Hepatocyte (in vitro differentiated cells): ENCODE data around the gene RIMKLA. TPM values are rescaled to one million over a fixed set of nuclear protein-coding genes. Genes with fewer than 3 reads are reported as not detected.

ENCODE experiments used
- DNase-seq: peaks from one replicate; pipeline ENCODE4 v3.0.0-alpha.2; 2016; ENCODE audit warnings: low spot score
- H2AFZ ChIP-seq: fragments of 200-600 bp; sonication (generic); 2 replicates; pipeline ENCODE4 v1.6.0; 2016; ENCODE audit warnings: antibody characterized with exemption, mild to moderate bottlenecking
- H3K27ac ChIP-seq: fragments of 200-600 bp; sonication (generic); 2 replicates; pipeline ENCODE4 v1.5.1; 2016; ENCODE audit warnings: mild to moderate bottlenecking
- H3K27me3 ChIP-seq: fragments of 200-600 bp; sonication (generic); 2 replicates; pipeline ENCODE4 v1.6.1; 2016
- H3K36me3 ChIP-seq: fragments of 200-600 bp; sonication (generic); replicated peaks from 2 replicates; pipeline ENCODE4 v1.5.1; 2016; ENCODE audit warnings: low read depth; ENCODE audit not compliant: insufficient read depth
- H3K4me1 ChIP-seq: fragments of 200-600 bp; sonication (generic); 2 replicates; pipeline ENCODE4 v1.5.1; 2016; ENCODE audit warnings: mild to moderate bottlenecking, moderate library complexity; ENCODE audit not compliant: insufficient read depth
- H3K4me2 ChIP-seq: fragments of 200-600 bp; sonication (generic); 2 replicates; pipeline ENCODE4 v1.6.0; 2016
- H3K4me3 ChIP-seq: fragments of 200-600 bp; sonication (generic); 2 replicates; pipeline ENCODE4 v1.5.1; 2016; ENCODE audit warnings: mild to moderate bottlenecking
- H3K79me2 ChIP-seq: fragments of 200-600 bp; sonication (generic); 2 replicates; pipeline ENCODE4 v1.6.0; 2017; ENCODE audit warnings: mild to moderate bottlenecking
- H3K9me2 ChIP-seq: fragments of 200-600 bp; sonication (generic); replicated peaks from 2 replicates; pipeline ENCODE4 v1.6.0; 2017; ENCODE audit warnings: mild to moderate bottlenecking; ENCODE audit not compliant: insufficient read depth
- H3K9me3 ChIP-seq: fragments of 200-600 bp; sonication (generic); 2 replicates; pipeline ENCODE4 v1.5.1; 2016; ENCODE audit warnings: low read depth, mild to moderate bottlenecking
- H4K20me1 ChIP-seq: fragments of 200-600 bp; sonication (generic); 2 replicates; pipeline ENCODE4 v1.6.0; 2016; ENCODE audit warnings: mild to moderate bottlenecking; ENCODE audit not compliant: insufficient read depth, poor library complexity, severe bottlenecking
- CTCF ChIP-seq: fragments of 200-600 bp; sonication (generic); IDR thresholded peaks from 2 replicates; pipeline ENCODE4 v1.5.1; 2016; ENCODE audit warnings: antibody characterized with exemption, mild to moderate bottlenecking; ENCODE audit not compliant: poor library complexity
- EZH2 ChIP-seq: fragments of 200-600 bp; sonication (generic); IDR thresholded peaks from 2 replicates; pipeline ENCODE4 v1.6.1; 2016; ENCODE audit warnings: antibody characterized with exemption, mild to moderate bottlenecking, borderline replicate concordance
- EZH2phosphoT487 ChIP-seq: fragments of 200-600 bp; sonication (generic); IDR thresholded peaks from one replicate; pipeline ENCODE4 v1.6.1; 2018; ENCODE audit warnings: antibody characterized with exemption, mild to moderate bottlenecking, low read depth, moderate library complexity; ENCODE audit not compliant: unreplicated experiment, severe bottlenecking
- WGBS: methylation state at CpG from one replicate; pipeline ENCODE4 v1.1.6; 2016; ENCODE audit warnings: low lambda C conversion rate; ENCODE audit errors: missing lambda C conversion rate; 5-methylcytosine and 5-hydroxymethylcytosine counted together
- polyA plus RNA-seq: library from polyadenylated mRNA; unstranded; fragments of >200 nt; fragmentation: Nextera tagmentation; extraction: Ambion mirVana; gene quantifications from 2 replicates; pipeline ENCODE4 v1.2.1, GENCODE V29; 2016
- total RNA-seq: library from RNA; depleted of rRNA; stranded (reverse); fragments of >200 nt; gene quantifications from 2 replicates; pipeline ENCODE4 v1.2.3, GENCODE V29; 2014

The RIMKLA gene
- total and polyA plus RNA-seq, 2 experiments from 2014 or later = 0.66 to 1.1 TPM

GRCh38 chr1:42336978-42337377 lies 43.6 kb upstream of the RIMKLA start:
- TF ChIP-seq CTCF (no peak), EZH2 (no peak), EZH2phosphoT487 (no peak)
- H3K36me3 ChIP-seq = no peaks in the 10 kb centered on the region
- H3K9me3 ChIP-seq = no peaks in the 10 kb centered on the region
- no peak overlapping the region for H3K4me3 ChIP-seq
- H3K27me3 ChIP-seq = no peaks in the 10 kb centered on the region
- H2AFZ ChIP-seq = no peak overlapping the region
- WGBS = 43% methylated on average over 6 of the region's 6 CpGs
- DNase-seq = no peak
- H3K27ac ChIP-seq = peak overlapping the region; percentile 98
- peaks cover 33% of the 10 kb centered on the region for H3K79me2 ChIP-seq
- peak overlapping the region; percentile 80 for H3K4me2 ChIP-seq
- H3K4me1 ChIP-seq = peaks cover 22% of the 10 kb centered on the region
- peaks cover 25% of the 10 kb centered on the region for H4K20me1 ChIP-seq
- H3K9me2 ChIP-seq = no peaks in the 10 kb centered on the region

GRCh38 chr1:42340093-42340492 lies 40.5 kb upstream of the RIMKLA start:
- 31% methylated on average over 2 of the region's 2 CpGs for WGBS
- Histone ChIP-seq H3K4me3 (no peak overlapping the region), H3K9me3 (no peaks in the 10 kb centered on the region), H3K4me1 (peaks cover 14% of the 10 kb centered on the region), H4K20me1 (no peaks in the 10 kb centered on the region), H3K79me2 (peaks cover 4% of the 10 kb centered on the region), H3K27ac (peak overlapping the region; percentile 61), H3K27me3 (no peaks in the 10 kb centered on the region), H2AFZ (no peak overlapping the region), H3K9me2 (no peaks in the 10 kb centered on the region), H3K36me3 (no peaks in the 10 kb centered on the region), H3K4me2 (no peak overlapping the region)
- peak; percentile 67 for DNase-seq
- no peak for TF ChIP-seq CTCF
- TF ChIP-seq EZH2phosphoT487 = no peak
- no peak for TF ChIP-seq EZH2

- Histone ChIP-seq H4K20me1 (no peaks in the 10 kb centered on the region), H3K79me2 (peaks cover 4% of the 10 kb centered on the region), H2AFZ (no peak overlapping the region), H3K27ac (peak overlapping the region; percentile 61), H3K4me2 (peak overlapping the region; percentile 49), H3K9me3 (no peaks in the 10 kb centered on the region), H3K36me3 (no peaks in the 10 kb centered on the region), H3K9me2 (no peaks in the 10 kb centered on the region), H3K4me3 (no peak overlapping the region), H3K27me3 (no peaks in the 10 kb centered on the region), H3K4me1 (peaks cover 14% of the 10 kb centered on the region)
- no peak for TF ChIP-seq EZH2phosphoT487
- TF ChIP-seq EZH2 = no peak
- TF ChIP-seq CTCF = no peak
- WGBS = 83% methylated on average over 1 of the region's 1 CpG
- no peak for DNase-seq
Measured at GRCh38 chr1:42340901-42341300, 39.7 kb upstream of the RIMKLA start.

DNA sequence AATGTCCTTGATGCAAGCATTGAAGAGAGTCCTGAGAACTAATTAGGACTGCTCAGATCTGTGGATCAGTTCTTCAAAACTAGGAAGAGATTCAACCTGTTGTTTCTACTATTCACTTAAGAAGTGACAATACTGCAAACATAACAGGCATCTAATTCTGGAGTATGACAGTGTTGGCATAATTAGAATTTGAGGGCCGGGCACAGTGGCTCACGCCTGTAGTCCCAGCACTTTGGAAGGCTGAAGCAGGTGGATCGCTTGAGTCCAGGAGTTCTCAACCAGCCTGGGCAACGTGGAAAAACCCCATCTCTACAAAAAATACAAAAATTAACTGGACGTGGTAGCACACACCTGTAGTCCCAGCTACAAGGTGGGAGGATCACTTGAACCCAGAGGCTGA lies 37.5 kb upstream of the RIMKLA start:
- Histone ChIP-seq H3K4me3 (no peak overlapping the region), H3K9me3 (no peaks in the 10 kb centered on the region), H2AFZ (no peak overlapping the region), H4K20me1 (no peaks in the 10 kb centered on the region), H3K79me2 (no peaks in the 10 kb centered on the region), H3K9me2 (no peaks in the 10 kb centered on the region), H3K4me1 (peaks cover 5% of the 10 kb centered on the region), H3K27me3 (no peaks in the 10 kb centered on the region), H3K4me2 (peak overlapping the region; percentile 29), H3K27ac (peak overlapping the region; percentile 24), H3K36me3 (no peaks in the 10 kb centered on the region)
- DNase-seq = no peak
- 81% methylated on average over 5 of the region's 5 CpGs for WGBS
- TF ChIP-seq EZH2phosphoT487 (no peak), CTCF (no peak), EZH2 (no peak)
